GM12873 (cell line): ENCODE results near the gene DCBLD2.

Experiments
- CTCF ChIP-seq: IDR thresholded peaks from 2 replicates; pipeline ENCODE4 v1.5.1; 2012; ENCODE audit warnings: low read depth, mild to moderate bottlenecking, moderate library complexity, low read length, control low read depth; ENCODE audit not compliant: insufficient read depth; ENCODE audit errors: missing control alignments

DCBLD2 gene

GRCh38 chr3:98798820-98799219 lies 102.7 kb downstream of the DCBLD2 start:
- TF ChIP-seq CTCF = no peak

- TF ChIP-seq CTCF = no peak
These were observed 103.6 kb downstream of the DCBLD2 start for GRCh38 chr3:98797905-98798304.

GRCh38 chr3:98796334-98796733 lies 105.2 kb downstream of the DCBLD2 start:
- no peak for TF ChIP-seq CTCF

- no peak for TF ChIP-seq CTCF
These were observed 107.5 kb downstream of the DCBLD2 start for GRCh38 chr3:98793971-98794370.

- TF ChIP-seq CTCF = no peak
These were observed 109.9 kb downstream of the DCBLD2 start for GRCh38 chr3:98791341-98792325.

- TF ChIP-seq CTCF = no peak
These were observed 112.8 kb downstream of the DCBLD2 start for GRCh38 chr3:98788651-98789050.

- no peak for TF ChIP-seq CTCF
These were observed 114.3 kb downstream of the DCBLD2 start for GRCh38 chr3:98787181-98787580.
